Neural cell (in vitro differentiated cells): Measurements from ENCODE around the gene MYO18B. TPM values are rescaled to one million over a fixed set of nuclear protein-coding genes. Genes with fewer than 3 reads are reported as not detected.

ENCODE experiments used
- H2AFZ ChIP-seq: fragments of 200-600, 300-800 bp; sonication (generic), shearing (Covaris generic); 2 replicates; pipeline ENCODE4 v1.6.0; 2014; ENCODE audit warnings: low read depth, mild to moderate bottlenecking, antibody characterized with exemption, low read length, moderate library complexity
- H3F3A ChIP-seq: fragments of 200-600 bp; shearing (Covaris generic); 2 replicates; pipeline ENCODE4 v1.6.1; 2016; ENCODE audit warnings: mild to moderate bottlenecking, moderate library complexity, mixed read lengths, antibody characterized with exemption, low read length; ENCODE audit not compliant: insufficient read depth, poor library complexity, severe bottlenecking
- H3K27ac ChIP-seq: fragments of 200-600, 300-800 bp; sonication (generic), shearing (Covaris generic); 2 replicates; pipeline ENCODE4 v1.5.1; 2014; ENCODE audit warnings: mild to moderate bottlenecking, low read length, moderate library complexity
- H3K27me3 ChIP-seq: fragments of 300-800, 200-600 bp; sonication (generic), shearing (Covaris generic); 2 replicates; pipeline ENCODE4 v1.6.0; 2014; ENCODE audit warnings: mild to moderate bottlenecking, low read depth, low read length, moderate library complexity; ENCODE audit not compliant: insufficient read depth
- H3K36me3 ChIP-seq: fragments of 300-800, 200-600 bp; sonication (generic), shearing (Covaris generic); 2 replicates; pipeline ENCODE4 v1.5.1; 2014; ENCODE audit warnings: mild to moderate bottlenecking, antibody characterized with exemption, low read length, moderate library complexity; ENCODE audit not compliant: insufficient read depth
- H3K4me2 ChIP-seq: fragments of 300-800, 200-600 bp; sonication (generic), shearing (Covaris generic); 2 replicates; pipeline ENCODE4 v1.6.0; 2014; ENCODE audit warnings: mild to moderate bottlenecking, low read length
- H3K4me3 ChIP-seq: fragments of 300-800, 200-600 bp; sonication (generic), shearing (Covaris generic); 2 replicates; pipeline ENCODE4 v1.5.1; 2014; ENCODE audit warnings: mild to moderate bottlenecking, low read length, moderate library complexity
- H3K79me2 ChIP-seq: fragments of 200-600 bp; shearing (Covaris generic); replicated peaks from 2 replicates; pipeline ENCODE4 v1.6.0; 2014; ENCODE audit warnings: mild to moderate bottlenecking, low read length, moderate library complexity; ENCODE audit not compliant: insufficient read depth
- H3K9ac ChIP-seq: fragments of 300-800, 200-600 bp; sonication (generic), shearing (Covaris generic); 2 replicates; pipeline ENCODE4 v1.6.1; 2016; ENCODE audit warnings: mild to moderate bottlenecking, low read length, mixed read lengths
- H3K9me2 ChIP-seq: fragments of 200-600 bp; shearing (Covaris generic); 2 replicates; pipeline ENCODE4 v1.6.1; 2016; ENCODE audit warnings: mild to moderate bottlenecking, low read length, mixed read lengths; ENCODE audit not compliant: insufficient read depth
- H3K9me3 ChIP-seq: fragments of 200-600, 300-800 bp; sonication (generic), shearing (Covaris generic); 2 replicates; pipeline ENCODE4 v1.6.1; 2016; ENCODE audit warnings: mild to moderate bottlenecking, mixed run types, low read length, moderate library complexity, mixed read lengths
- H4K20me1 ChIP-seq: fragments of 200-600 bp; shearing (Covaris generic); 2 replicates; pipeline ENCODE4 v1.6.1; 2016; ENCODE audit warnings: mild to moderate bottlenecking, mixed run types; ENCODE audit not compliant: insufficient read depth
- CTCF ChIP-seq: fragments of 450-650 bp; IDR thresholded peaks from 2 replicates; pipeline ENCODE4 v1.5.1; 2014; ENCODE audit warnings: antibody characterized with exemption, mild to moderate bottlenecking, moderate library complexity; ENCODE audit not compliant: poor library complexity, severe bottlenecking
- EP300 ChIP-seq: fragments of 450-650 bp; conservative IDR thresholded peaks from 2 replicates; pipeline ENCODE4 v1.6.1; 2014; ENCODE audit warnings: antibody characterized with exemption, mild to moderate bottlenecking, moderate library complexity; ENCODE audit not compliant: poor library complexity, severe bottlenecking
- EZH2 ChIP-seq: fragments of 200-600, 300-800 bp; shearing (Covaris generic), sonication (generic); IDR thresholded peaks from 2 replicates; pipeline ENCODE4 v1.6.1; 2014; ENCODE audit warnings: antibody characterized with exemption, low read length, borderline replicate concordance, mild to moderate bottlenecking; ENCODE audit not compliant: insufficient read depth, poor library complexity, severe bottlenecking
- MXI1 ChIP-seq: fragments of 450-650 bp; conservative IDR thresholded peaks from 2 replicates; pipeline ENCODE4 v1.6.1; 2014; ENCODE audit warnings: antibody characterized with exemption, mild to moderate bottlenecking; ENCODE audit not compliant: poor library complexity, severe bottlenecking
- POLR2AphosphoS5 ChIP-seq: IDR thresholded peaks from 2 replicates; pipeline ENCODE4 v1.6.1; 2012
- RAD21 ChIP-seq: fragments of 450-650 bp; conservative IDR thresholded peaks from 2 replicates; pipeline ENCODE4 v1.6.1; 2014; ENCODE audit warnings: antibody characterized with exemption, mild to moderate bottlenecking, moderate library complexity
- SMC3 ChIP-seq: fragments of 450-650 bp; conservative IDR thresholded peaks from 2 replicates; pipeline ENCODE4 v1.6.1; 2014; ENCODE audit warnings: antibody characterized with exemption, mild to moderate bottlenecking, moderate library complexity; ENCODE audit not compliant: poor library complexity
- TAF1 ChIP-seq: IDR thresholded peaks from 2 replicates; pipeline ENCODE4 v1.6.1; 2012; ENCODE audit warnings: low read depth
- polyA plus RNA-seq: library from polyadenylated mRNA; depleted of rRNA; stranded (reverse); fragments of >200 nt; gene quantifications from 2 replicates; pipeline ENCODE4 v1.2.3, GENCODE V29; 2014
- TF ChIP-seq, protein P1 (sequence below): IDR thresholded peaks from 2 replicates; pipeline ENCODE4 v1.6.1; 2012; ENCODE audit warnings: borderline replicate concordance

Gene MYO18B
- polyA plus RNA-seq, 1 donor from 2014 or later, result 0.71 TPM

DNA sequence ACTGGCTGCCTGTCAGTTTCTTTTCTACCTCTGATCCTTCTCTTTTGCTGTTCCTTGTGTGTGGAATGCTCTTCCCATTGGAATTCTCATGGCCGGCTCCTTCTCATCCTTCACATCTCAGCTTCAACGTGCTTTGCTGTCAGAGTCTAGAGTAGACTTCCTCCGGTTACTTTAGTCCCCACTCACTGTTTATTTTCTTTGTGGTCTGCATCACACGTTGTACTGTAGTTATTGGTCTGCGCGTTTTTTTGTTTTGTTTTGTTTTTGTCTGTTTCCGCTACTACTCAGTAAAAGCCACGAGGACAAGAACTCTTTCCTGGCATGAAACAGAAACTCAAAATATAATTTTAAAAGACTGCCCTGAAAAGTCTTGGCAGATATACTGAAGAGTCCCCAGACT is 305.9 kb downstream of the MYO18B start:
- Histone ChIP-seq H3K27ac (no peak overlapping the region), H3K4me2 (no peak overlapping the region), H2AFZ (no peak overlapping the region), H3K4me3 (no peak overlapping the region), H4K20me1 (no peaks in the 10 kb centered on the region), H3K36me3 (no peaks in the 10 kb centered on the region), H3K9me2 (no peaks in the 10 kb centered on the region), H3K79me2 (no peaks in the 10 kb centered on the region), H3F3A (no peaks in the 10 kb centered on the region), H3K27me3 (no peaks in the 10 kb centered on the region), H3K9me3 (no peaks in the 10 kb centered on the region), H3K9ac (no peak overlapping the region)
- TF ChIP-seq SMC3, result no peak
- TF ChIP-seq, protein P1, sequence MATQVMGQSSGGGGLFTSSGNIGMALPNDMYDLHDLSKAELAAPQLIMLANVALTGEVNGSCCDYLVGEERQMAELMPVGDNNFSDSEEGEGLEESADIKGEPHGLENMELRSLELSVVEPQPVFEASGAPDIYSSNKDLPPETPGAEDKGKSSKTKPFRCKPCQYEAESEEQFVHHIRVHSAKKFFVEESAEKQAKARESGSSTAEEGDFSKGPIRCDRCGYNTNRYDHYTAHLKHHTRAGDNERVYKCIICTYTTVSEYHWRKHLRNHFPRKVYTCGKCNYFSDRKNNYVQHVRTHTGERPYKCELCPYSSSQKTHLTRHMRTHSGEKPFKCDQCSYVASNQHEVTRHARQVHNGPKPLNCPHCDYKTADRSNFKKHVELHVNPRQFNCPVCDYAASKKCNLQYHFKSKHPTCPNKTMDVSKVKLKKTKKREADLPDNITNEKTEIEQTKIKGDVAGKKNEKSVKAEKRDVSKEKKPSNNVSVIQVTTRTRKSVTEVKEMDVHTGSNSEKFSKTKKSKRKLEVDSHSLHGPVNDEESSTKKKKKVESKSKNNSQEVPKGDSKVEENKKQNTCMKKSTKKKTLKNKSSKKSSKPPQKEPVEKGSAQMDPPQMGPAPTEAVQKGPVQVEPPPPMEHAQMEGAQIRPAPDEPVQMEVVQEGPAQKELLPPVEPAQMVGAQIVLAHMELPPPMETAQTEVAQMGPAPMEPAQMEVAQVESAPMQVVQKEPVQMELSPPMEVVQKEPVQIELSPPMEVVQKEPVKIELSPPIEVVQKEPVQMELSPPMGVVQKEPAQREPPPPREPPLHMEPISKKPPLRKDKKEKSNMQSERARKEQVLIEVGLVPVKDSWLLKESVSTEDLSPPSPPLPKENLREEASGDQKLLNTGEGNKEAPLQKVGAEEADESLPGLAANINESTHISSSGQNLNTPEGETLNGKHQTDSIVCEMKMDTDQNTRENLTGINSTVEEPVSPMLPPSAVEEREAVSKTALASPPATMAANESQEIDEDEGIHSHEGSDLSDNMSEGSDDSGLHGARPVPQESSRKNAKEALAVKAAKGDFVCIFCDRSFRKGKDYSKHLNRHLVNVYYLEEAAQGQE, result no peak
- no peak for TF ChIP-seq MXI1
- TF ChIP-seq RAD21, result no peak

- no peaks in the 10 kb centered on the region for H3K9me3 ChIP-seq
- no peaks in the 10 kb centered on the region for H3K36me3 ChIP-seq
- H3K9ac ChIP-seq, result no peak overlapping the region
- TF ChIP-seq, protein P1, result no peak
- TF ChIP-seq RAD21, result no peak
- TF ChIP-seq TAF1, result no peak
- TF ChIP-seq EZH2, result no peak
- TF ChIP-seq MXI1, result no peak
- no peak for TF ChIP-seq EP300
- no peak for TF ChIP-seq POLR2AphosphoS5
- no peak for TF ChIP-seq SMC3
- no peak for TF ChIP-seq CTCF
- no peak overlapping the region for H3K4me3 ChIP-seq
- H3K79me2 ChIP-seq, result no peaks in the 10 kb centered on the region
- H3F3A ChIP-seq, result no peaks in the 10 kb centered on the region
- H3K4me2 ChIP-seq, result no peak overlapping the region
- no peaks in the 10 kb centered on the region for H4K20me1 ChIP-seq
- H3K9me2 ChIP-seq, result no peaks in the 10 kb centered on the region
- no peak overlapping the region for H3K27ac ChIP-seq
- no peaks in the 10 kb centered on the region for H3K27me3 ChIP-seq
- H2AFZ ChIP-seq, result no peak overlapping the region
These were observed 308.1 kb downstream of the MYO18B start for GRCh38 chr22:26050079-26050478.
